Natural killer cell treated with Interleukin-12 subunit alpha and Interleukin-12 subunit beta and Interleukin-15 and Interleukin-18, amount 100 ng/mL, for 72 hours (primary cell): ENCODE measurements around the gene TMEM145. TPM values are rescaled to one million over a fixed set of nuclear protein-coding genes. Genes with fewer than 3 reads are reported as not detected.

Experiments used
- ATAC-seq, 2 donors: fragments of 150-1000 bp; cut with Tn5 transposase in 1 of 2; sonication (Bioruptor Pico), chemical (Tn5 transposase) in 1 of 2; 2 replicates each; pipeline ENCODE4 v1.10.0; 2021
- DNase-seq: peaks from one replicate; pipeline ENCODE4 v3.0.0; 2022; ENCODE audit warnings: low spot score
- H3K27ac Mint-ChIP-seq, 2 donors: 1 replicate in 1 of 2; 2 replicates in 1 of 2; pipeline ENCODE4 v1.8.0; 2022; ENCODE audit warnings: mixed read lengths in 2 of 2, mild to moderate bottlenecking in 1 of 2, moderate library complexity in 1 of 2
- H3K27me3 Mint-ChIP-seq, 2 donors: 1 replicate in 1 of 2; 2 replicates in 1 of 2; pipeline ENCODE4 v1.8.0; 2022; ENCODE audit warnings: mixed read lengths in 2 of 2
- H3K36me3 Mint-ChIP-seq: one replicate; pipeline ENCODE4 v1.8.0; 2022; ENCODE audit warnings: mixed read lengths
- H3K4me1 Mint-ChIP-seq, 2 donors: 1 replicate in 1 of 2; 2 replicates in 1 of 2; pipeline ENCODE4 v1.8.0; 2022; ENCODE audit warnings: low read depth in 2 of 2, mixed read lengths in 2 of 2, mild to moderate bottlenecking in 1 of 2
- H3K4me3 Mint-ChIP-seq: one replicate; pipeline ENCODE4 v1.8.0; 2022; ENCODE audit warnings: mixed read lengths
- H3K9me3 Mint-ChIP-seq: 2 replicates; pipeline ENCODE4 v1.8.0; 2022; ENCODE audit warnings: mixed read lengths
- total RNA-seq, 2 donors: library from RNA; stranded (reverse); gene quantifications; one replicate each; pipeline ENCODE4 v1.2.3, GENCODE V29; 2022

Gene TMEM145
- total RNA-seq, 2 donors from 2014 or later = 1.4 to 1.6 TPM

DNA sequence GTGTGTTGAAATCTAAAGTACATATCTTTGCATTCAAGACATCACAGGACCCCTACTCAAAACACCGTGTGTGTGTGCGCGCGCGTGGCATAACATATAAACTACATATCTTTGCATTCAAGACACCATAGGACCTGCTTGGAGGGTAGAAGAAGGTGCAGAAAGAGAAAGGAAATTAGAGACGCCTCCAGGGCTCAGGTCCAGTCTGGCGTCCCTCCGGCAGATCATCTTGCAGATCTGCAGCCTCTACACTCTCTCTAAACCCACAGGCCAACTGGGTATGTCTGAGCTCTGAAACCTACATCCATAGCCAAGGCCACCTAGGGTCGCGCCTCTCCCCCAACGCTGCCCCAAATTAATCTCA lies 10.0 kb upstream of the TMEM145 start:
- Mint-ChIP-seq H3K36me3 (no peaks in the 10 kb centered on the region), H3K4me1 (peaks cover 21 to 22% of the 10 kb centered on the region in 2 donors), H3K4me3 (peak overlapping the region; percentile 86), H3K27ac (peak overlapping the region; percentile 39 to 54), H3K27me3 (peaks cover 0 to 5% of the 10 kb centered on the region in 2 donors), H3K9me3 (no peaks in the 10 kb centered on the region)
- no peak for ATAC-seq
- DNase-seq = no peak

DNA sequence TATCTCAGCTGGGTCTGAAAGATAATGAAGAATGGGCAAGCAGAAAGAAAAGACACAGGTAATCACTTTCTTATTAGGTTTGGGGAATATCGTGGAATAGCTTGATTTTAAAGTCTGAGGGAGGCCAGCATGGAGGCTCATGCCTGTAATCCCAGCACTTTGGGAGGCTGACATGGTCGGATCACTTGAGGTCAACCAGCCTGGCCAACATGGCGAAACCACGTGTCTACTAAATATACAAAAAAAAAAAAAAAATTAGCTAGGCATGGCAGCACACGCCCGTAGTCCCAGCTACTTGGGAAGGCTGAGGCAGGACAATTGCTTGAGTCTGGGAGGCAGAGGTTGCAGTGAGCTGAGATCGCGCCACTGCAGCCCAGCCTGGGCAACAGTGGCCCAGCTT lies 9.2 kb upstream of the TMEM145 start:
- Mint-ChIP-seq H3K27ac (peak overlapping the region in 1 of 2 donors; percentile 8), H3K27me3 (peaks cover 0 to 6% of the 10 kb centered on the region in 2 donors), H3K9me3 (no peaks in the 10 kb centered on the region), H3K4me1 (peaks cover 21 to 22% of the 10 kb centered on the region in 2 donors), H3K4me3 (no peak overlapping the region), H3K36me3 (no peaks in the 10 kb centered on the region)
- DNase-seq (no peak), ATAC-seq (no peak)

DNA sequence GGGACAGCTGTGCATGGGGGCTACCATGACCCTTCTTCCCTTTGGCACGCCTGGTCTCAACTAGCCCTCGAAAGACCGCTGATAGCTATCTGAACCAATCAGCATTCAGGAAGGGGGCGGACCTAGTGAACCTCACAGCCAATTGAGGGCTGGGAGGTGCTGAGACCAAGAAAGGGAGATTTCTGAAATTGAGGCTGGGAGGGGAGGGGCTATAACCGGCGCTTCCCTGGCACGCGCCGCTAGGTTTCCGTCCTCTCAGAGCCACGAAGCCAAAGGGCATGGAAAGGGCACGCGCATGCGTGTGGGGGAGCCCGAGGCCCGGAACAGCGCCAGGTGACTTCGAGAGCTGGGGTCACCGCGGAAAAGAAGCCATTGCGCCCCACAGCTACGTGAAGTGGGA lies 6.5 kb upstream of the TMEM145 start:
- peaks cover 9 to 15% of the 10 kb centered on the region in 2 donors for H3K27me3 Mint-ChIP-seq
- DNase-seq = peak; percentile 57
- H3K36me3 Mint-ChIP-seq = no peaks in the 10 kb centered on the region
- no peak overlapping the region for H3K4me3 Mint-ChIP-seq
- ATAC-seq = no peak
- no peaks in the 10 kb centered on the region for H3K9me3 Mint-ChIP-seq
- no peak overlapping the region for H3K27ac Mint-ChIP-seq
- H3K4me1 Mint-ChIP-seq = peaks cover 15 to 21% of the 10 kb centered on the region in 2 donors

DNA sequence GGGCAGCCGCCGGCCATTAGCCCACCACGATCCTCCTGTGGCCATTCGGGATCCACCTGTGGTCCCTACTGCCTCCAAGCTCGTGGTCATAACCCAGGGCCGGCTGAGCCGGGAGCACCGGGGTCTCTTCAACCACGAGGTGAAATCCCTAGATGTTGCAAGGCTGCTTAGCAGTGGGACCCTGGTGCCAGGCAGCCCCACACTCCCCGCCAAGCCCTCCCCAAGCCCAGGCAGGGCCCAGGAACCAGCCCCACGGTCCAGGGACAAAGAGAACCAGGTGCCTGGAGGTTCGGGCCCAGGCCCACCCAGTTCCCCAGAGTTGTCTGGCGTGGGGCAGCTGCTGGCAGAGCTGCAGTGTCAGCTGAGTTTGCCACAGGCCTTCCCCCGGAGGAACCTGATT lies 3.4 kb upstream of the TMEM145 start:
- DNase-seq (no peak), ATAC-seq (no peak)
- Mint-ChIP-seq H3K27ac (no peak overlapping the region), H3K36me3 (no peaks in the 10 kb centered on the region), H3K27me3 (peaks cover 26 to 27% of the 10 kb centered on the region in 2 donors), H3K4me3 (no peak overlapping the region), H3K4me1 (peaks cover 9 to 20% of the 10 kb centered on the region in 2 donors), H3K9me3 (no peaks in the 10 kb centered on the region)

DNA sequence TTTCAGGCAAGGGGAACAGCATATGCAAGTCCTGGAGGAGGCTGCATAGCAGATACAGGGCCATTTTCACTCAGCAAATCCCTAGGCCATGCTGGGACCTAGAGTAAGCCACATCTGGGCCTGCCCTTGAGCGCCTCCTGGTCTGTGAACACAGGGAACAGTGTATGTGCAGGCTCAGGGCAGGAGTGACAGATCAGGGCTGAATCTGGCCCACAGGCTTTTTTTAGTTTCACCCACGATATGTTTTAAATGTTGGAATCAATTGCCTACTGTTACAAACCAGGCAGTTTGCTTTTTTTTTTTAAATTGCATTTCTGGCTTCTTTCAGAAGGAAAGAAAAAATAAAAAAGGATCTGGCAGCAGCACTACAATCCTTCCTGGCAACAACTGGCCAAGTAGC lies 1.5 kb upstream of the TMEM145 start:
- DNase-seq (no peak), ATAC-seq (no peak)
- Mint-ChIP-seq H3K4me3 (no peak overlapping the region), H3K27me3 (peaks cover 32 to 33% of the 10 kb centered on the region in 2 donors), H3K27ac (no peak overlapping the region), H3K36me3 (no peaks in the 10 kb centered on the region), H3K9me3 (no peaks in the 10 kb centered on the region), H3K4me1 (peaks cover 15 to 23% of the 10 kb centered on the region in 2 donors)

GRCh38 chr19:42312370-42312769 lies 739 bp upstream of the TMEM145 start:
- Mint-ChIP-seq H3K36me3 (no peaks in the 10 kb centered on the region), H3K4me1 (peaks cover 22 to 26% of the 10 kb centered on the region in 2 donors), H3K9me3 (no peaks in the 10 kb centered on the region), H3K27me3 (peaks cover 33 to 35% of the 10 kb centered on the region in 2 donors), H3K4me3 (peak overlapping the region; percentile 70), H3K27ac (no peak overlapping the region)
- ATAC-seq (no peak), DNase-seq (no peak)

GRCh38 chr19:42313840-42314755 lies 989 bp downstream of the TMEM145 start:
- Mint-ChIP-seq H3K27ac (no peak overlapping the region), H3K27me3 (peaks cover 32 to 33% of the 10 kb centered on the region in 2 donors), H3K36me3 (no peaks in the 10 kb centered on the region), H3K4me1 (peaks cover 25 to 27% of the 10 kb centered on the region in 2 donors), H3K4me3 (peak overlapping the region; percentile 70), H3K9me3 (no peaks in the 10 kb centered on the region)
- DNase-seq = no peak
- no peak for ATAC-seq

GRCh38 chr19:42315024-42315423 lies 1.9 kb downstream of the TMEM145 start:
- Mint-ChIP-seq H3K9me3 (no peaks in the 10 kb centered on the region), H3K4me1 (peaks cover 25 to 27% of the 10 kb centered on the region in 2 donors), H3K36me3 (no peaks in the 10 kb centered on the region), H3K27me3 (peaks cover 32 to 33% of the 10 kb centered on the region in 2 donors), H3K4me3 (no peak overlapping the region), H3K27ac (peak overlapping the region in 1 of 2 donors; percentile 31)
- ATAC-seq (no peak), DNase-seq (no peak)

DNA sequence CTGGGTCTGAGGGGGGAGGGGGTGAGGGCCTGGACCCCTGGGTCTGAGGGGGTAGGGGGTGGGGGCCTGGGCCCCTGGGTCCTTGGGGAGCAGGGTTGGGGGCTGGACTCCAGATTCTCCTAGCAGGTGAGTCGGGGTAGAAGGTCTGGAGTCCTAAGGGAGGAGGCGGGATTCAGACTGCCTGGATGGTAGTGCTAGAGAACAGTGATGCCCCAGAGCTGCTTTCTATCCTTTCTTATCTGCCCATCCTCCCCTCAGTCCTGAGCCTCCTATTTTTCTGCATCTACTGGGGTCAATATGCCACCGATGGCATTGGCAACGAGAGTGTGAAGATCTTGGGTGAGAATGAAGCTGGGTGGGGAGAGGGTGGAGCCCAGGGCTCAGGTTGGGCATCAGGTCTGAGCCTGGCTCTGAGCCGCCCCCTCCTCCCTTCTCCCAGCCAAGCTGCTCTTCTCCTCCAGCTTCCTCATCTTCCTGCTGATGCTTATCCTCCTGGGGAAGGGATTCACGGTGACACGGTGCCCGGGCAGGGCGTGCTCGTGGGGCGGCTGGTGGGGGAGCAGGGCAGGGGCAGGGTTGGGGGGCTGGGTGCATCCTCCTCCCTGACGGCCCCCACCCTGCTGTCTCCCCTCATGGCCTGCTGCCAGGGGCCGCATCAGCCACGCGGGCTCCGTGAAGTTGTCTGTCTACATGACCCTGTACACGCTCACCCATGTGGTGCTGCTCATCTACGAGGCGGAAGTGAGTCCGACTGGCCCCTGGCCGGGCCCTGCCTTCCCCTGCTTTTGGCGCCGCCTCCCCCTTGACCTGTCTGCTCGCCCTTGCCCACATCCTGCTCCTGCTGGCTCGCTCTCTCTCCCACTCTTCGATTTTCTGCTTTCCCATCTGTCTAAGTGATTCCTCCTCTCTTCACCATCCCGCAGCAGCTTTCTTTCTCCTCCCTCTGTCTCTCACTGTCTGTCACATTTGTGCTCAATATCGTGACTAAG lies 3.4 kb downstream of the TMEM145 start:
- Mint-ChIP-seq H3K9me3 (no peaks in the 10 kb centered on the region), H3K27me3 (peaks cover 22 to 25% of the 10 kb centered on the region in 2 donors), H3K4me3 (peak overlapping the region; percentile 66), H3K36me3 (no peaks in the 10 kb centered on the region), H3K27ac (peak overlapping the region; percentile 60 to 79), H3K4me1 (peaks cover 25 to 27% of the 10 kb centered on the region in 2 donors)
- ATAC-seq (peak; percentile 78 to 89), DNase-seq (peak; percentile 84)

GRCh38 chr19:42317535-42317934 lies 4.4 kb downstream of the TMEM145 start:
- Mint-ChIP-seq H3K27ac (peak overlapping the region; percentile 60 to 79), H3K4me3 (peak overlapping the region; percentile 66), H3K36me3 (no peaks in the 10 kb centered on the region), H3K27me3 (peaks cover 16 to 25% of the 10 kb centered on the region in 2 donors), H3K4me1 (peaks cover 20 to 21% of the 10 kb centered on the region in 2 donors), H3K9me3 (no peaks in the 10 kb centered on the region)
- DNase-seq = no peak
- ATAC-seq = no peak

- ATAC-seq (no peak), DNase-seq (no peak)
- Mint-ChIP-seq H3K27me3 (peaks cover 7 to 10% of the 10 kb centered on the region in 2 donors), H3K9me3 (no peaks in the 10 kb centered on the region), H3K4me1 (peaks cover 14 to 19% of the 10 kb centered on the region in 2 donors), H3K36me3 (peaks cover 5% of the 10 kb centered on the region), H3K4me3 (no peak overlapping the region), H3K27ac (no peak overlapping the region)
Measured at GRCh38 chr19:42322305-42322704, 9.2 kb downstream of the TMEM145 start.

GRCh38 chr19:42323473-42323851 lies 10.4 kb downstream of the TMEM145 start:
- DNase-seq (no peak), ATAC-seq (no peak)
- Mint-ChIP-seq H3K9me3 (no peaks in the 10 kb centered on the region), H3K4me3 (peak overlapping the region; percentile 30), H3K36me3 (peaks cover 5% of the 10 kb centered on the region), H3K4me1 (peaks cover 20 to 25% of the 10 kb centered on the region in 2 donors), H3K27me3 (peaks cover 7 to 10% of the 10 kb centered on the region in 2 donors), H3K27ac (no peak overlapping the region)

GRCh38 chr19:42323852-42324654 lies 10.9 kb downstream of the TMEM145 start:
- Mint-ChIP-seq H3K36me3 (peaks cover 5% of the 10 kb centered on the region), H3K4me3 (peak overlapping the region; percentile 94), H3K4me1 (peaks cover 22 to 25% of the 10 kb centered on the region in 2 donors), H3K27me3 (peaks cover 7 to 10% of the 10 kb centered on the region in 2 donors), H3K27ac (no peak overlapping the region), H3K9me3 (no peaks in the 10 kb centered on the region)
- DNase-seq = no peak
- ATAC-seq = no peak
